AG09319 (cell line): Measurements from ENCODE around the gene AGBL1.

Experiments used
- DNase-seq: peaks from one replicate; pipeline ENCODE4 v3.0.0-alpha.2; 2010; ENCODE audit warnings: low read depth; ENCODE audit errors: extremely low read depth
- CTCF ChIP-seq: IDR thresholded peaks from 2 replicates; pipeline ENCODE4 v1.5.1; 2011; ENCODE audit warnings: low read depth, mild to moderate bottlenecking, inconsistent platforms, low read length, moderate library complexity

AGBL1 gene

GRCh38 chr15:86349565-86349964 lies 269.9 kb downstream of the AGBL1 start:
- no peak for TF ChIP-seq CTCF
- DNase-seq: no peak

- DNase-seq: no peak
- TF ChIP-seq CTCF: no peak
These were observed 273.5 kb downstream of the AGBL1 start for GRCh38 chr15:86353213-86353612.

GRCh38 chr15:86355361-86355760 lies 275.7 kb downstream of the AGBL1 start:
- DNase-seq: no peak
- no peak for TF ChIP-seq CTCF

- TF ChIP-seq CTCF: no peak
- DNase-seq: no peak
These were observed 276.1 kb downstream of the AGBL1 start for GRCh38 chr15:86355801-86356200.

GRCh38 chr15:86362555-86362954 lies 282.9 kb downstream of the AGBL1 start:
- no peak for TF ChIP-seq CTCF
- DNase-seq: no peak

GRCh38 chr15:86373147-86373546 lies 293.5 kb downstream of the AGBL1 start:
- DNase-seq: no peak
- TF ChIP-seq CTCF: no peak

- TF ChIP-seq CTCF: no peak
- DNase-seq: no peak
These were observed 296.1 kb downstream of the AGBL1 start for GRCh38 chr15:86375733-86376280.
